Activated naive CD4-positive, alpha-beta T cell treated with anti-CD3 and anti-CD28 coated beads, Interleukin-2, amount 50 U/mL, for 72 hours (primary cell): ENCODE measurements around the gene ARHGEF37. TPM values are rescaled to one million over a fixed set of nuclear protein-coding genes. Genes with fewer than 3 reads are reported as not detected.
A peak's percentile ranks its signal among the peaks of the same experiment; 100 is the strongest.
"Not testable (repeated sequence)": the region's sequence is repeated elsewhere in the genome, so short reads cannot be mapped to it uniquely, and the experiment has no call there.

ENCODE experiments used
- ATAC-seq, 2 donors: fragments of 150-1000 bp; cut with Tn5 transposase; 2 replicates each; pipeline ENCODE4 v1.10.0; 2021; ENCODE audit warnings: mild to moderate bottlenecking in 2 of 2, moderate library complexity in 2 of 2
- DNase-seq, 2 donors: peaks; one replicate each; pipeline ENCODE4 v3.0.0; 2021 to 2022; ENCODE audit warnings: low spot score in 2 of 2
- H3K27ac Mint-ChIP-seq, 2 donors: one replicate each; pipeline ENCODE4 v1.8.0; 2022; ENCODE audit warnings: mild to moderate bottlenecking in 2 of 2, mixed read lengths in 2 of 2
- H3K36me3 Mint-ChIP-seq, 2 donors: one replicate each; pipeline ENCODE4 v1.8.0; 2022; ENCODE audit warnings: mixed read lengths in 2 of 2
- H3K9me3 Mint-ChIP-seq, 2 donors: one replicate each; pipeline ENCODE4 v1.8.0; 2022; ENCODE audit warnings: mixed read lengths in 2 of 2
- total RNA-seq, 2 donors: library from RNA; stranded (reverse); gene quantifications; one replicate each; pipeline ENCODE4 v1.2.3, GENCODE V29; 2022

The ARHGEF37 gene
- total RNA-seq, 2 donors from 2014 or later, result 0.41 to 1.8 TPM

GRCh38 chr5:149586708-149587318, 5.5 kb downstream of the ARHGEF37 start:
- peak; percentile 74 to 92 for ATAC-seq

DNA sequence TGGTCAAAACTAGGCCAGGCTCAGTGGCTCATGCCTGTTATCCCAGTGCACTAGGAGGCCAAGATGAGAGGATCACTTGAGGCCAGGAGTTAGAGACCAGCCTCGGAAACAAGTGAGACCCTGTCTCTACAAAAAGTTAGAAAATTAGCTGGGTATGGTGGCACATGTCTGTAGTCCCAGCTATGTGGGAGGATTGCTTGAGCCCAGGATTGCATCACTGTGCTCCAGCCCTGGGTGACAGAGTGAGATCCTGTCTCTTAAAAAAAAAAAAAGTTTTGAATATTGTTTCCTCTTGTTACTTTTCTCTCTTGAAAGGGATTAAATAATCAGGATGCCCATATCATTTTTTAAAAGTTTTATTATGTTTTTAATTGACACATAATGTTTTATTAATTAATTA, 7.6 kb downstream of the ARHGEF37 start:
- Mint-ChIP-seq H3K9me3 (peaks cover 0 to 4% of the 10 kb centered on the region in 2 donors), H3K27ac (no peak overlapping the region), H3K36me3 (no peaks in the 10 kb centered on the region)
- ATAC-seq (no peak), DNase-seq (no peak)

More at GRCh38 chr5:149586708-149587318, 5.5 kb downstream of the ARHGEF37 start:
- Mint-ChIP-seq H3K27ac (no peak overlapping the region), H3K36me3 (no peaks in the 10 kb centered on the region), H3K9me3 (peaks cover 0 to 4% of the 10 kb centered on the region in 2 donors)
- no peak for DNase-seq

GRCh38 chr5:149593370-149593769, 12.1 kb downstream of the ARHGEF37 start:
- H3K27ac Mint-ChIP-seq, result no peak overlapping the region
- no peak for DNase-seq
- no peak for ATAC-seq
- no peaks in the 10 kb centered on the region for H3K9me3 Mint-ChIP-seq
- no peaks in the 10 kb centered on the region for H3K36me3 Mint-ChIP-seq

DNA sequence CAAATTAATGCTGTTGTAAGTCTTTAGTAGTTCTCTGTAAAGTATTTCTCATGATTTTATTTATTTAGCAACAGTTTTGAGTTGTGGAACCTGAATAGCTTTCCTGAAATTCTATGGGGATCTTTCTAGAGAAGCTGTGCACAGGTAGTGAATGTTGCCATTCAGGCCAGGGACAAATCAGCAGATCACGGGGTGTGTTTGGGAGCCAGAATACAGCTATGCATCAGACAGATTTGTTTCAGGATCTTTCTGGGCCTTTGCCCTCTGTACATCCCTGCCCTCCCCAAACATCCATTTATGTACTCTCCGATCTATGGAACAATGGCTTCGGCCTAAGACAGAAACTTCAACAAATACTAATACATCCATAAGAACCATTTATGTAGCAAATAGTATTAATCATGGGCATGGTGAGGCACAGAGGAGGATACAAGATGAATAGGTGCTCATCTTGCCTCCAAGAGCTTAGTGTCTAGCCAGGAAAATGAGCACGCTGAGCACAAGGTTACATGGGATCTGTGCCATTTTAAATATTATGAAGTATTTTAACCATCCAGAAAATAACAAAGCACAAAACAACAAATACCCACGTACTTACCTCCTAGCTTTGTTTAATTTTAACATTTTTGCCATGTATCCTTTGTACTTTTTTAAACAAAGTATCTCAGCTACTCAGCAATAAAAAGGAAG, 13.1 kb downstream of the ARHGEF37 start:
- Mint-ChIP-seq H3K36me3 (no peaks in the 10 kb centered on the region), H3K9me3 (no peaks in the 10 kb centered on the region), H3K27ac (no peak overlapping the region)
- no peak for DNase-seq
- ATAC-seq, result no peak

- ATAC-seq, H3K27ac Mint-ChIP-seq, H3K9me3 Mint-ChIP-seq, H3K36me3 Mint-ChIP-seq, DNase-seq: not testable (repeated sequence)
These were observed 13.8 kb downstream of the ARHGEF37 start for GRCh38 chr5:149595105-149595504.

DNA sequence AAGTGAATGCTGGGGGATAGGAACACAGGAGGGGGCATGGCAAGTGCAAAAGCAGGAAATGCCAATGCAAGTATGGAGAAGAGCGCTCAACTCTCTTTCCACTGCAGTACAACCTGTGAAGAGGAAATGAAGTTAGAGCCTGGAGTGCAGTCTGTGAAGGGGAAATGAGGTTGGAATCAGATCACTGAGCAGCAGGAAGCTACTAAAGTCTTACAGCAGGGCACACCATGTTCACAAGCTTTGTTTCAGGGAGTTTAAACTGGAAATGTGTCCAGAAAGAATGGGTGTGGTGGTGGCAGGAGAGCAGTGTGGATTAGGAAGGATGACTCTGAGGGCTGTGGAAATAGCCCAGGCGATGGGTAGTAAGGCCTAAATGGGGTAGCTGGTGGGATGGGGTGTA, 15.4 kb downstream of the ARHGEF37 start:
- no peaks in the 10 kb centered on the region for H3K9me3 Mint-ChIP-seq
- ATAC-seq (no peak), DNase-seq (no peak)
- H3K36me3 Mint-ChIP-seq, result no peaks in the 10 kb centered on the region
- H3K27ac Mint-ChIP-seq, result no peak overlapping the region

DNA sequence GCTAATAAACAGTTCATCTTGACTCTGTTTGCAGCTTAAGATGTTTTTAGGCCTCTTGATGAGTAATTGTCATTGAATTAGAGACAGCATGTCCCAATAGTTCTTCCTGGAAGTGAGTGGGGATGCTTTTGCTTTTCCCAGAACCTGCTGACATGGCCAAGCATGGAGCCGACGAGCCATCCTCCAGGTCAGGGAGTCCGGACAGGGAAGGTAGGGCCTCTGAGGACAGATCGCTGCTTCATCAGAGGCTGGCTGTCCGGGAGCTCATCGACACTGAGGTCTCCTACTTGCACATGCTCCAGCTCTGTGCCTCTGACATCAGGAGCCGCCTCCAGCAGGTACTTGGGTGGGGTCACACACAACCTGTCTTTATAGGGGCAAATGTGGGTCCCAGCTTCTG, 16.3 kb downstream of the ARHGEF37 start:
- no peaks in the 10 kb centered on the region for H3K36me3 Mint-ChIP-seq
- H3K9me3 Mint-ChIP-seq, result no peaks in the 10 kb centered on the region
- DNase-seq (no peak), ATAC-seq (no peak)
- H3K27ac Mint-ChIP-seq, result no peak overlapping the region

DNA sequence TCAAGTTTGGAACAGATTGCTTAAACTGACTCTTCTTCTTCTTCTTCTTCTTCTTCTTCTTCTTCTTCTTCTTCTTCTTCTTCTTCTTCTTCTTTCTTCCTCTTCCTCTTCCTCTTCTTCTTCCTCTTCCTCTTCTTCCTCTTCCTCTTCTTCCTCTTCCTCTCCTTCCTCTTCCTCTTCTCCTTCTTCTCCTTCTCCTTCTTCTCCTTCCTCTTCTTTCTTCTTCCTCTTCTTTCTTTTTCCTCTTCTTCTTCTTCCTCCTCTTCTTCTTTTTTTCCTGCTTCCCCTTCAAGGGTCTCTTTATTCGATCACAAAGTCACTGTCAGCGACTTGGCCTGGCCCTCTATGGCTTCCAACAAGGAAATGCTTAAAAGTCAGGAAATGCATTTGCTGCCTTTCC, 16.9 kb downstream of the ARHGEF37 start:
- not testable (repeated sequence) for H3K36me3 Mint-ChIP-seq, H3K9me3 Mint-ChIP-seq, DNase-seq, H3K27ac Mint-ChIP-seq, ATAC-seq

- Mint-ChIP-seq H3K36me3 (no peaks in the 10 kb centered on the region), H3K27ac (no peak overlapping the region), H3K9me3 (no peaks in the 10 kb centered on the region)
- DNase-seq, result no peak
- ATAC-seq, result no peak
These were observed 17.7 kb downstream of the ARHGEF37 start for GRCh38 chr5:149598966-149599365.

DNA sequence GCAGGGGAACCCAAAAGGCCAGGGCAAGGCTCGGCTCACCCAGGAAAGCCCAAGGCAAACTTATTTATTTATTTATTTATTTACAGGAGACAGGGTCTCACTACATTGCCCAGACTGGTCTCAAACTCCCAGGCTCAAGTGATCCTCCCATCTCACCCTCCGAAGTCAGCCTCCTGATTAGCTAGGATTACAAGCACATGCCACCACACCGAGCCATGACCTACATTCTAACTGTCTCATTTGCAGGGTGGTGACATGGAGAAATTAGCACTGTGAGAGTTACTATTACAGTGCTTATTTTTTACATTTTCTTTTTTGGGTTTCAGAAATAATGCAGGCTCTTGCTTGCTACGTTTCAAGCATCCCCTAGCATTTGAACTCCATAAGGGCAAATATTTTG, 18.1 kb downstream of the ARHGEF37 start:
- DNase-seq, result no peak
- no peak overlapping the region for H3K27ac Mint-ChIP-seq
- H3K36me3 Mint-ChIP-seq, result no peaks in the 10 kb centered on the region
- H3K9me3 Mint-ChIP-seq, result no peaks in the 10 kb centered on the region
- ATAC-seq, result no peak

DNA sequence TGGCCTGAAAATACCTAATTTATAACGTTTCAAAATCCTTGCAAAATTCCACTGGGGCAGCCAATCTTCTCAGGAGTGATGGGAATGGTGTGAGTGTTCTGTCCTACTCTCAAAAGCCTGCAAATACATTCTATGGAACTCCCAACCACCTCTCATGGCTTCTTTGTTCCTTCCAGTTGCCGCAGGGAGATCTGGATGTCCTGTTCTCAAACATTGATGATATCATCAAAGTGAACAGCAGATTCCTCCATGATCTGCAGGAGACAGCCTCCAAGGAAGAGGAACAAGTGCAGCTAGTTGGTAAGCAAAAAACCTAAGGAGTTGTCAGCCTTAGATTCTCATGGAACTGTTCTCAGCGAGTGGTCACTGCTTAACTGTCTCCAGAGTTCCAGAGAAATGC, 19.6 kb downstream of the ARHGEF37 start:
- DNase-seq (no peak), ATAC-seq (no peak)
- H3K9me3 Mint-ChIP-seq, result no peaks in the 10 kb centered on the region
- no peaks in the 10 kb centered on the region for H3K36me3 Mint-ChIP-seq
- H3K27ac Mint-ChIP-seq, result no peak overlapping the region

GRCh38 chr5:149603210-149603609, 21.9 kb downstream of the ARHGEF37 start:
- H3K9me3 Mint-ChIP-seq, result no peaks in the 10 kb centered on the region
- ATAC-seq (no peak), DNase-seq (no peak)
- no peaks in the 10 kb centered on the region for H3K36me3 Mint-ChIP-seq
- no peak overlapping the region for H3K27ac Mint-ChIP-seq

- ATAC-seq, result no peak
- no peak for DNase-seq
- H3K36me3 Mint-ChIP-seq, result no peaks in the 10 kb centered on the region
- H3K9me3 Mint-ChIP-seq, result no peaks in the 10 kb centered on the region
- H3K27ac Mint-ChIP-seq, result no peak overlapping the region
These were observed 22.6 kb downstream of the ARHGEF37 start for GRCh38 chr5:149603920-149604319.

DNA sequence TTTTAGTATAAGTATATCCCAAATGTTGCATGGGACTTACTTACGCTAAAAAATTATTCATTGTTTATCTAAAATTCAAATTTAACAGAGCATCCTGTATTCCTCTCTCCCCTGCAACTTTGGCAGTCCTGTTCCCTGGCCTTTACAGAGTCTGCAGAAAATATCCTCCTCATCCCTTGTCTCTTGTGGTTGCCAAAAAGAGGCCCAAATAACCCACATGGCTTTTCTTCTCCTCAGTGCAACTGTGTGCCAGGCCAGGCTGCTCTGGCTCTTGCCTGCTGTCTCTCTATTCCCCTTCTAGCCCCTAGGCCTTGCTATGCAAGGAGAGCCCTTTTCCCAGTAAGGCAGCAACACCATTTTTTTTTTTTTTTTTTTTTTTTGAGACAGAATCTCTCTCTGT, 23.0 kb downstream of the ARHGEF37 start:
- Mint-ChIP-seq H3K36me3 (no peaks in the 10 kb centered on the region), H3K9me3 (no peaks in the 10 kb centered on the region), H3K27ac (peak overlapping the region in 1 of 2 donors; percentile 31)
- DNase-seq (no peak), ATAC-seq (no peak)

- Mint-ChIP-seq H3K36me3 (no peaks in the 10 kb centered on the region), H3K27ac (no peak overlapping the region), H3K9me3 (no peaks in the 10 kb centered on the region)
These were observed 24.2 kb downstream of the ARHGEF37 start for GRCh38 chr5:149605354-149605997.

GRCh38 chr5:149605998-149606724, 24.9 kb downstream of the ARHGEF37 start:
- ATAC-seq (no peak), DNase-seq (no peak)
- no peaks in the 10 kb centered on the region for H3K36me3 Mint-ChIP-seq
- H3K9me3 Mint-ChIP-seq, result no peaks in the 10 kb centered on the region
- no peak overlapping the region for H3K27ac Mint-ChIP-seq

More at GRCh38 chr5:149605354-149605997, 24.2 kb downstream of the ARHGEF37 start:
- DNase-seq, result no peak
- no peak for ATAC-seq

- DNase-seq, result no peak
- no peaks in the 10 kb centered on the region for H3K9me3 Mint-ChIP-seq
- no peaks in the 10 kb centered on the region for H3K36me3 Mint-ChIP-seq
- peak; percentile 22 to 44 for ATAC-seq
- no peak overlapping the region for H3K27ac Mint-ChIP-seq
These were observed 27.7 kb downstream of the ARHGEF37 start for GRCh38 chr5:149608936-149609545.
